22Rv1 (cell line): ENCODE results near the gene IPO11.

Experiments used
- CTCF ChIP-seq: fragments of 450-650 bp; IDR thresholded peaks from 2 replicates; pipeline ENCODE4 v1.5.1; 2017; ENCODE audit warnings: mild to moderate bottlenecking
- ZFX ChIP-seq: fragments of 450-650 bp; IDR thresholded peaks from 2 replicates; pipeline ENCODE4 v1.6.1; 2017; ENCODE audit warnings: antibody characterized with exemption, borderline replicate concordance

- TF ChIP-seq CTCF (no peak), ZFX (no peak)
Observed at GRCh38 chr5:62421414-62421813, 8.9 kb downstream of the IPO11 start.
